HFFc6 (cell line): ENCODE measurements around the gene SRP14. TPM values are rescaled to one million over a fixed set of nuclear protein-coding genes. Genes with fewer than 3 reads are reported as not detected.
A peak's percentile ranks its signal among the peaks of the same experiment; 100 is the strongest.

Source experiments
- DNase-seq: peaks from one replicate; pipeline ENCODE4 v3.0.0-alpha.2; 2018
- H3K27ac Mint-ChIP-seq: 2 replicates; pipeline ENCODE4 v1.8.0; 2020; ENCODE audit warnings: mild to moderate bottlenecking, mixed read lengths
- H3K27me3 Mint-ChIP-seq: 2 replicates; pipeline ENCODE4 v1.8.0; 2021; ENCODE audit warnings: mild to moderate bottlenecking, moderate library complexity, mixed read lengths; ENCODE audit not compliant: insufficient read depth
- H3K36me3 Mint-ChIP-seq: 2 replicates; pipeline ENCODE4 v1.8.0; 2021; ENCODE audit warnings: low read depth, mixed read lengths
- H3K4me1 Mint-ChIP-seq: 2 replicates; pipeline ENCODE4 v1.8.0; 2020; ENCODE audit warnings: low read depth, mixed read lengths
- H3K4me3 Mint-ChIP-seq: 2 replicates; pipeline ENCODE4 v1.8.0; 2020; ENCODE audit warnings: mild to moderate bottlenecking, moderate library complexity, mixed read lengths
- H3K9me3 Mint-ChIP-seq: 2 replicates; pipeline ENCODE4 v1.8.0; 2020; ENCODE audit warnings: mild to moderate bottlenecking, mixed read lengths
- total RNA-seq, 6 experiments: library from RNA; stranded (reverse); fragmentation: NEBNext Ultra II Directional; extraction: Animal tissue kit (Norgen Biotek cat#: 25700); gene quantifications; 2 replicates in 1 of 6; 3 replicates in 5 of 6; pipeline ENCODE4 v1.2.3, GENCODE V29; 2021
- TF ChIP-seq, protein P1 (sequence below): fragments of 200-600 bp; sonication (generic); IDR thresholded peaks from 2 replicates; pipeline ENCODE4 v1.5.0; 2021; ENCODE audit warnings: antibody characterized with exemption, mild to moderate bottlenecking

SRP14 gene
- total RNA-seq, 6 experiments from 2014 or later: 177 to 227 (median 212) TPM

DNA sequence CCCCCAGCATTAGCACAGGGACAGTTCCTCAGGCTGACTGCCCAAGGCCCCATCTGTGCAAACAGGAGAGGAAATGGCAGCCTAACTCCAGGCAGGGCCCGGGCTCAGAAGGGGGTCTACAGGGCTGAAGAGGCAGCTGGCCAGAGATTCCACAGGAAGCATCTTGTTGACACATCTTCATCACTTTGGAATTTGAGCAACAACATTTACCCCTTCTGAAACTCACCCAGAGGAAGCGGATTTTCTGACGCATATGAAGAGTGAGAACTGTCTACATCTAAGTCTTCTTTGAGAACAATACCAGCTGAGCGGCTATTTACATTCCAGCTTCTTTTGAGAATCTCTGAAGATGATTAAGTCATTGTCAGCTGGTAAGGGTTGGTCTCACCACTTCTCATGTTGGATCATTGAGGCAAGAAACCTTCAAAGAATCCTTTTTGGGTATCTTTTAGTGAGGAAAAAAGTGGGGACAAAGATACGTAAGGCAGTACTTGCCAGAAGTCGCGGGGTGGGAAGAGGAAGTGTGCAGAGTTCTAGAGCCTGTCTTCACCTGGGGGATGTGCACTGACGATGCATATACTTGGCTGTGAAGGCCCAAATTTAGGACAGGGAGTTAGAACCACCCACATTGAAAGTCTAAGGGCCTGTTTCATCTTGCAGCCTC is 25.4 kb upstream of the SRP14 start:
- H3K27me3 Mint-ChIP-seq: peaks cover 3% of the 10 kb centered on the region; the same call in 1 of the 2 replicates
- peak overlapping the region; percentile 67 for H3K27ac Mint-ChIP-seq
- H3K4me3 Mint-ChIP-seq: no peak overlapping the region
- TF ChIP-seq, protein P1, sequence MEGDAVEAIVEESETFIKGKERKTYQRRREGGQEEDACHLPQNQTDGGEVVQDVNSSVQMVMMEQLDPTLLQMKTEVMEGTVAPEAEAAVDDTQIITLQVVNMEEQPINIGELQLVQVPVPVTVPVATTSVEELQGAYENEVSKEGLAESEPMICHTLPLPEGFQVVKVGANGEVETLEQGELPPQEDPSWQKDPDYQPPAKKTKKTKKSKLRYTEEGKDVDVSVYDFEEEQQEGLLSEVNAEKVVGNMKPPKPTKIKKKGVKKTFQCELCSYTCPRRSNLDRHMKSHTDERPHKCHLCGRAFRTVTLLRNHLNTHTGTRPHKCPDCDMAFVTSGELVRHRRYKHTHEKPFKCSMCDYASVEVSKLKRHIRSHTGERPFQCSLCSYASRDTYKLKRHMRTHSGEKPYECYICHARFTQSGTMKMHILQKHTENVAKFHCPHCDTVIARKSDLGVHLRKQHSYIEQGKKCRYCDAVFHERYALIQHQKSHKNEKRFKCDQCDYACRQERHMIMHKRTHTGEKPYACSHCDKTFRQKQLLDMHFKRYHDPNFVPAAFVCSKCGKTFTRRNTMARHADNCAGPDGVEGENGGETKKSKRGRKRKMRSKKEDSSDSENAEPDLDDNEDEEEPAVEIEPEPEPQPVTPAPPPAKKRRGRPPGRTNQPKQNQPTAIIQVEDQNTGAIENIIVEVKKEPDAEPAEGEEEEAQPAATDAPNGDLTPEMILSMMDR: no peak
- DNase-seq: no peak
- no peaks in the 10 kb centered on the region for H3K9me3 Mint-ChIP-seq
- H3K4me1 Mint-ChIP-seq: peaks cover 6% of the 10 kb centered on the region; the same call in 1 of the 2 replicates
- H3K36me3 Mint-ChIP-seq: no peaks in the 10 kb centered on the region

DNA sequence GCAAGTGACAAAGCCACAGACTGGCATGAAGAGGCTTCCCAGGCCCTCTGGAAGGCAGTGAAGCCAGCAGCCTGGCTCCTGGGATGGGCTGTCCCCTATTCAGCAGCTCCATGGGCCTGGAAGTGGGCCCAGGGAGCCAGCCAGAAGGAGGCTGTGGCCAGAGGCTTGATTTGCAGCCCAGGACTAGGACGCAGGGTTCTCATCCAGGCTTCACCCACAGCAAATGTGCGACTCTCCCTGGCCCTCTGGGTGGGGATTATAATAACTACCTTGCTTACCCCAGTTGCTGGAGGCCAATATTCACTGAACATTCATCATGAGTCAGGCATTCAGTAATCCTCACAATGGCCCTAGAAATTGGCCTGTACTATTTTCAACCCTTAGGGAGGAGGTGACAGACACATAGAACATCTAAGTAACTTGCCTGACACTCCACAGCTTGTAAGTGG is 24.6 kb upstream of the SRP14 start:
- Mint-ChIP-seq H3K27me3 (peaks cover 3% of the 10 kb centered on the region; the same call in 1 of the 2 replicates), H3K27ac (peak overlapping the region; percentile 67), H3K9me3 (no peaks in the 10 kb centered on the region), H3K4me1 (peaks cover 11% of the 10 kb centered on the region), H3K36me3 (no peaks in the 10 kb centered on the region), H3K4me3 (no peak overlapping the region; the same call in 1 of the 2 replicates)
- TF ChIP-seq, protein P1: no peak
- DNase-seq: peak; percentile 76

DNA sequence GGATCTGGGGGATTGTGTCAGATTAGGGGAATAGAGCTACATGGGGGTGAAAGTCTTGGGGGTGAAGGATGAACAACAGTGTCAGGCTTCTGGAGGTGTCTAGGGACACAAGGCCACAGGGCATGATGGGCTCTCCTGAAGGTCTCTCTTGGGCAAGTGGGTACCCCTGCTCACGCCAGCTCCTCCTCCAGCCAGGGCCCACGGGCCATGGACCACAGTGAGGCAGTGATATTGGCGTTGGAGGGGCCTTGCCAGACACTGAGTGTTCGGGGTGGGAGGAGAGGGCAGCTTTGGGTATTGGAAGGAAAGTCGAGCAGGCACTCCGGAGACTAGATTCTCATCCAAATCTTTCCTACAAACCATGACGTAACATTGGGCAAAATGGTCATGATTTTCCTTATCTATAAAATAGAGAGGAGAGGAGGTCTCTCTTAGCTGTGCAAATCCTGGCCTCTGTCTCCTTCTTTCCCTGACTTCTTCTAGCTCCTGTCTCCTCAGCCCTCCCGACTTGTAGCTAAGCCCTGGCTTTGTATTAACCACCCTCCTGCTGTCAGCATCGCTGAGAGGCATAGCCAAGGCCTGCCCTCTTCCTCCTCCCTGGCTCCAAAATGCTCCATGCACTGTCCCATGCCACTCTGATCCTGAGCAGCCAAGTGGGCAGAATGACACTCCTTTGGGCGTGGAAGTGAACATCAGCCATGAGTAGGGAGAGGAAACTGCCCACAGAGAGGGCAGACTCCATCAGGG is 24.0 kb upstream of the SRP14 start:
- Mint-ChIP-seq H3K4me1 (peaks cover 17% of the 10 kb centered on the region), H3K9me3 (no peaks in the 10 kb centered on the region), H3K4me3 (no peak overlapping the region; the same call in 1 of the 2 replicates), H3K36me3 (no peaks in the 10 kb centered on the region), H3K27ac (peak overlapping the region; percentile 67), H3K27me3 (peaks cover 3% of the 10 kb centered on the region; the same call in 1 of the 2 replicates)
- DNase-seq: no peak
- TF ChIP-seq, protein P1: no peak

DNA sequence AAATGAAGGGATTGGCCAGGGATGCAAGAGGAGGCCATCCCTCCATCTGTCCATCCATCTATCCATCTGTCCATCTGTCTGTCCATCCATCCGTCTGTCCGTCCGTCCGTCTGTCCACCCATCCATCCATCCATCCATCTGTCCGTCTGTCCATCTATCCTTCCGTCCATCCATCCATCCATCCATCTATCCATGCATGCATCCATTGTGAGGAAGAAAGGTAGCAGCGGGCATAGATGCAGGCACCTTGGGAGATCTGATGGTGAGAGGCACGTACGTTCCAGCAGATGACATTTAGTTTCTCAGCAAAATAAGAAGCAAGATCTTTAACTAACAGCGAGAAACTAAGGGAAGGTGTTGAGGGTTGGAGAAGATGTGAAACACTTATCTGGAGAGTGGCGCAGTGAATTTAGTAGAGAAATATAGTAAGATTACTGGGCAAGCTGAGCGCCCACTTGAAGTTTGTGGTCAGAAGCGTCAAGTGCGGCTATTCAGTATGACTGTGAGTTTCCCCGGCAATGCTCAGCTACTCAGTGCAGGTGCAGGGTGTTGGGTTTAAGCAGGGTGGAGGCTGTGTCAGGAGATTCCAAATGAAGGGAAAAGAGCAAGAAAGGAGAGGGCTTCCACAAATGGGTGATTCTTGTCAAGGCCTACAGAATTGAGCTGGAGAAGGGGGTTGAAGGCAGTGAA is 22.4 kb upstream of the SRP14 start:
- no peak for DNase-seq
- no peaks in the 10 kb centered on the region for H3K9me3 Mint-ChIP-seq
- peaks cover 3% of the 10 kb centered on the region; the same call in 1 of the 2 replicates for H3K27me3 Mint-ChIP-seq
- H3K4me3 Mint-ChIP-seq: no peak overlapping the region
- TF ChIP-seq, protein P1: no peak
- peaks cover 15% of the 10 kb centered on the region for H3K4me1 Mint-ChIP-seq
- no peaks in the 10 kb centered on the region for H3K36me3 Mint-ChIP-seq
- no peak overlapping the region for H3K27ac Mint-ChIP-seq

DNA sequence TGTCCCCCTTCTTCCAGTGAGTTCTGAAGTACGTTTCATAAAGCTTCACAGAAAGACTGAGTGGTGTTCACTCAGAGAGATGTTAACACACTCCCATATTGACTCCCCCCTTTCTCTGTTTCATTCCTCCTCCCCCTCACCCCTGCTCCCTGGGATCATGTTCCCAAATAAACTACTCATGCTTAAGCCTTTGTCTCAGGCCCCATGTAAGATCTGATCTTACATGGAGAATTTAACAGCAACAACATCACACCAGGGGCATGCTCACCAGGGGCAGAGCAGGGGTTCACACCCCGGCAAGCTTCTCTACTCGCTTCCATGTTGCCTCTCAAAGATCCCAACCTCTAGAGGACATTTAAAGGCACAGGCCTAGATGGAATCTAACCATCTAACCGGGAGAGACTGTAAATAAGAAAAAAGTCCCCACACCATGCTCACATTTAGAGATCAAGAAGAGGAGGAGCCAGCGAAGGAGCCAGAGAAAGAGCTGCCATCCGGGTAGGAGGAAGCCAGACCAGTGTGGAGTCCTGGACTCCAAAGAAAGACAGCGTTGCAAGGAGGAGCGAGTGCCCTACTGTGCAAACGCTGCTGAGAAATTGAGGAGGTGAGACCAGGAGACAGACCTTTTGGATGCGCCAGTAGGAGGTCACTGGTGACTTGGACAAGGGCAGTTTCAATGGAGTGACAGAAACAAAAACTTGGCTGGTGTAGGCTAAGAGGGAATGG is 21.4 kb upstream of the SRP14 start:
- no peaks in the 10 kb centered on the region for H3K9me3 Mint-ChIP-seq
- peaks cover 3% of the 10 kb centered on the region; the same call in 1 of the 2 replicates for H3K27me3 Mint-ChIP-seq
- TF ChIP-seq, protein P1: no peak
- no peak overlapping the region for H3K4me3 Mint-ChIP-seq
- DNase-seq: no peak
- H3K36me3 Mint-ChIP-seq: no peaks in the 10 kb centered on the region
- no peak overlapping the region for H3K27ac Mint-ChIP-seq
- H3K4me1 Mint-ChIP-seq: peaks cover 20% of the 10 kb centered on the region
